Cardiac muscle cell (in vitro differentiated cells and primary cell): ENCODE results near the gene IFT122. TPM values are rescaled to one million over a fixed set of nuclear protein-coding genes. Genes with fewer than 3 reads are reported as not detected.

Source experiments
- DNase-seq, 2 donors: peaks; one replicate each; pipeline versions ENCODE4 v3.0.0 to v3.0.0-alpha.2; 2010 to 2017; ENCODE audit warnings: low read depth in 1 of 2, low spot score in 1 of 2
- H3K27ac ChIP-seq: fragments of 200-600 bp; sonication (generic); 2 replicates; pipeline ENCODE4 v1.5.1; 2016
- H3K27me3 ChIP-seq: fragments of 200-600 bp; sonication (generic); 2 replicates; pipeline ENCODE4 v1.6.0; 2016; ENCODE audit warnings: control low read depth
- H3K36me3 ChIP-seq: fragments of 200-600 bp; sonication (generic); 2 replicates; pipeline ENCODE4 v1.5.1; 2016; ENCODE audit warnings: control low read depth
- H3K4me1 ChIP-seq: fragments of 200-600 bp; sonication (generic); 2 replicates; pipeline ENCODE4 v1.8.1; 2017; ENCODE audit warnings: low read depth, mild to moderate bottlenecking, mixed run types
- H3K4me3 ChIP-seq: fragments of 200-600 bp; sonication (generic); 2 replicates; pipeline ENCODE4 v1.5.1; 2016; ENCODE audit warnings: mild to moderate bottlenecking
- H3K9me3 ChIP-seq: fragments of 200-600 bp; sonication (generic); 2 replicates; pipeline ENCODE4 v1.5.1; 2017; ENCODE audit warnings: low read depth, mild to moderate bottlenecking, control low read depth
- polyA plus RNA-seq: library from polyadenylated mRNA; unstranded; fragments of >200 nt; fragmentation: Nextera tagmentation; extraction: Ambion mirVana; gene quantifications from 2 replicates; pipeline ENCODE4 v1.2.1, GENCODE V29; 2016
- total RNA-seq: library from RNA; depleted of rRNA; stranded (reverse); fragments of >200 nt; gene quantifications from 2 replicates; pipeline ENCODE4 v1.2.3, GENCODE V29; 2016
- TF ChIP-seq, protein P1 (sequence below): IDR thresholded peaks from 2 replicates; pipeline ENCODE4 v1.5.1; 2012; ENCODE audit warnings: low read depth, mild to moderate bottlenecking, low read length

Gene IFT122
- total and polyA plus RNA-seq, 2 experiments from 2014 or later = 21.9 to 31.5 TPM

- no peaks in the 10 kb centered on the region for H3K27me3 ChIP-seq
- no peak overlapping the region for H3K4me3 ChIP-seq
- no peak overlapping the region for H3K27ac ChIP-seq
- DNase-seq = peak in 1 of 2 donors; percentile 80
- TF ChIP-seq, protein P1, sequence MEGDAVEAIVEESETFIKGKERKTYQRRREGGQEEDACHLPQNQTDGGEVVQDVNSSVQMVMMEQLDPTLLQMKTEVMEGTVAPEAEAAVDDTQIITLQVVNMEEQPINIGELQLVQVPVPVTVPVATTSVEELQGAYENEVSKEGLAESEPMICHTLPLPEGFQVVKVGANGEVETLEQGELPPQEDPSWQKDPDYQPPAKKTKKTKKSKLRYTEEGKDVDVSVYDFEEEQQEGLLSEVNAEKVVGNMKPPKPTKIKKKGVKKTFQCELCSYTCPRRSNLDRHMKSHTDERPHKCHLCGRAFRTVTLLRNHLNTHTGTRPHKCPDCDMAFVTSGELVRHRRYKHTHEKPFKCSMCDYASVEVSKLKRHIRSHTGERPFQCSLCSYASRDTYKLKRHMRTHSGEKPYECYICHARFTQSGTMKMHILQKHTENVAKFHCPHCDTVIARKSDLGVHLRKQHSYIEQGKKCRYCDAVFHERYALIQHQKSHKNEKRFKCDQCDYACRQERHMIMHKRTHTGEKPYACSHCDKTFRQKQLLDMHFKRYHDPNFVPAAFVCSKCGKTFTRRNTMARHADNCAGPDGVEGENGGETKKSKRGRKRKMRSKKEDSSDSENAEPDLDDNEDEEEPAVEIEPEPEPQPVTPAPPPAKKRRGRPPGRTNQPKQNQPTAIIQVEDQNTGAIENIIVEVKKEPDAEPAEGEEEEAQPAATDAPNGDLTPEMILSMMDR = no peak
- peaks cover 46% of the 10 kb centered on the region for H3K4me1 ChIP-seq
- H3K36me3 ChIP-seq = no peaks in the 10 kb centered on the region
- no peaks in the 10 kb centered on the region for H3K9me3 ChIP-seq
Observed at GRCh38 chr3:129560269-129560787, 120.3 kb downstream of the IFT122 start.

- no peak overlapping the region for H3K4me3 ChIP-seq
- H3K36me3 ChIP-seq = no peaks in the 10 kb centered on the region
Observed at GRCh38 chr3:129560911-129561594, 121.0 kb downstream of the IFT122 start.

GRCh38 chr3:129561619-129562248, 121.7 kb downstream of the IFT122 start:
- peaks cover 33% of the 10 kb centered on the region for H3K4me1 ChIP-seq

More at GRCh38 chr3:129560911-129561594, 121.0 kb downstream of the IFT122 start:
- Histone ChIP-seq H3K4me1 (peaks cover 38% of the 10 kb centered on the region), H3K9me3 (no peaks in the 10 kb centered on the region), H3K27ac (peak overlapping the region; percentile 43), H3K27me3 (no peaks in the 10 kb centered on the region)
- TF ChIP-seq, protein P1 = no peak
- peak; percentile 36 to 93 for DNase-seq

GRCh38 chr3:129562803-129563202, 122.8 kb downstream of the IFT122 start:
- no peaks in the 10 kb centered on the region for H3K27me3 ChIP-seq
- peaks cover 25% of the 10 kb centered on the region for H3K4me1 ChIP-seq
- no peaks in the 10 kb centered on the region for H3K9me3 ChIP-seq
- no peak overlapping the region for H3K27ac ChIP-seq
- H3K36me3 ChIP-seq = no peaks in the 10 kb centered on the region
- TF ChIP-seq, protein P1 = no peak
- DNase-seq = no peak
- no peak overlapping the region for H3K4me3 ChIP-seq

More at GRCh38 chr3:129561619-129562248, 121.7 kb downstream of the IFT122 start:
- TF ChIP-seq, protein P1 = no peak
- H3K36me3 ChIP-seq = no peaks in the 10 kb centered on the region
- peak overlapping the region; percentile 43 for H3K27ac ChIP-seq
- DNase-seq = no peak
- H3K4me3 ChIP-seq = no peak overlapping the region
- H3K27me3 ChIP-seq = no peaks in the 10 kb centered on the region
- no peaks in the 10 kb centered on the region for H3K9me3 ChIP-seq

GRCh38 chr3:129563332-129563731, 123.3 kb downstream of the IFT122 start:
- Histone ChIP-seq H3K27ac (no peak overlapping the region), H3K4me3 (no peak overlapping the region), H3K9me3 (no peaks in the 10 kb centered on the region), H3K27me3 (no peaks in the 10 kb centered on the region), H3K36me3 (no peaks in the 10 kb centered on the region), H3K4me1 (peaks cover 23% of the 10 kb centered on the region)
- no peak for DNase-seq
- TF ChIP-seq, protein P1 = no peak
